ENCODE measurements around the gene ERVMER34-1.

ERVMER34-1 gene

GRCh38 chr4:52721968-52722815 lies 29.0 kb downstream of the ERVMER34-1 start:
- DNase-seq (ENCODE audit: extremely low spot score, insufficient read length, low read depth) (peak; percentile 86), FAIRE-seq (peak; percentile 100)

GRCh38 chr4:52718123-52718522 lies 33.1 kb downstream of the ERVMER34-1 start:
- FAIRE-seq (no peak), DNase-seq (ENCODE audit: extremely low spot score, insufficient read length, low read depth) (no peak)

- peak; percentile 12 for FAIRE-seq
- DNase-seq (ENCODE audit: extremely low spot score, insufficient read length, low read depth), result no peak
Observed at GRCh38 chr4:52716364-52717151, 34.7 kb downstream of the ERVMER34-1 start.

GRCh38 chr4:52715914-52716313 lies 35.3 kb downstream of the ERVMER34-1 start:
- no peak for FAIRE-seq
- DNase-seq (ENCODE audit: extremely low spot score, insufficient read length, low read depth), result no peak

- DNase-seq (ENCODE audit: extremely low spot score, insufficient read length, low read depth) (no peak), FAIRE-seq (no peak)
Observed at GRCh38 chr4:52715255-52715897, 35.8 kb downstream of the ERVMER34-1 start.

GRCh38 chr4:52714597-52715254 lies 36.5 kb downstream of the ERVMER34-1 start:
- DNase-seq (ENCODE audit: extremely low spot score, insufficient read length, low read depth) (no peak), FAIRE-seq (peak; percentile 76)

- no peak for DNase-seq (ENCODE audit: extremely low spot score, insufficient read length, low read depth)
- FAIRE-seq, result peak; percentile 47
Observed at GRCh38 chr4:52713456-52713937, 37.7 kb downstream of the ERVMER34-1 start.

GRCh38 chr4:52712251-52713130 lies 38.7 kb downstream of the ERVMER34-1 start:
- peak; percentile 94 for DNase-seq (ENCODE audit: extremely low spot score, insufficient read length, low read depth)
- peak; percentile 97 for FAIRE-seq

- DNase-seq (ENCODE audit: extremely low spot score, insufficient read length, low read depth), result no peak
- no peak for FAIRE-seq
Observed at GRCh38 chr4:52711834-52712250, 39.4 kb downstream of the ERVMER34-1 start.

GRCh38 chr4:52711272-52711671 lies 40.0 kb downstream of the ERVMER34-1 start:
- DNase-seq (ENCODE audit: extremely low spot score, insufficient read length, low read depth), result no peak
- FAIRE-seq, result no peak

- FAIRE-seq, result no peak
- no peak for DNase-seq (ENCODE audit: extremely low spot score, insufficient read length, low read depth)
Observed at GRCh38 chr4:52709155-52709554, 42.1 kb downstream of the ERVMER34-1 start.

GRCh38 chr4:52704661-52705060 lies 46.6 kb downstream of the ERVMER34-1 start:
- DNase-seq (ENCODE audit: extremely low spot score, insufficient read length, low read depth) (no peak), FAIRE-seq (no peak)

GRCh38 chr4:52704133-52704532 lies 47.1 kb downstream of the ERVMER34-1 start:
- DNase-seq (ENCODE audit: extremely low spot score, insufficient read length, low read depth), result no peak
- FAIRE-seq, result no peak

- FAIRE-seq, result peak; percentile 95
- DNase-seq (ENCODE audit: extremely low spot score, insufficient read length, low read depth), result no peak
Observed at GRCh38 chr4:52701207-52701606, 50.0 kb downstream of the ERVMER34-1 start.

- DNase-seq (ENCODE audit: extremely low spot score, insufficient read length, low read depth) (no peak), FAIRE-seq (no peak)
Observed at GRCh38 chr4:52694936-52695335, 56.3 kb downstream of the ERVMER34-1 start.

- DNase-seq (ENCODE audit: extremely low spot score, insufficient read length, low read depth) (no peak), FAIRE-seq (no peak)
Observed at GRCh38 chr4:52693492-52693891, 57.7 kb downstream of the ERVMER34-1 start.

All from GM18507 (cell line).